ENCODE data around the gene ETV3L. TPM values are rescaled to one million over a fixed set of nuclear protein-coding genes. Genes with fewer than 3 reads are reported as not detected.
A peak's percentile ranks its signal among the peaks of the same experiment; 100 is the strongest.

ETV3L gene
- total and polyA plus RNA-seq, 10 donors: not detected

DNA sequence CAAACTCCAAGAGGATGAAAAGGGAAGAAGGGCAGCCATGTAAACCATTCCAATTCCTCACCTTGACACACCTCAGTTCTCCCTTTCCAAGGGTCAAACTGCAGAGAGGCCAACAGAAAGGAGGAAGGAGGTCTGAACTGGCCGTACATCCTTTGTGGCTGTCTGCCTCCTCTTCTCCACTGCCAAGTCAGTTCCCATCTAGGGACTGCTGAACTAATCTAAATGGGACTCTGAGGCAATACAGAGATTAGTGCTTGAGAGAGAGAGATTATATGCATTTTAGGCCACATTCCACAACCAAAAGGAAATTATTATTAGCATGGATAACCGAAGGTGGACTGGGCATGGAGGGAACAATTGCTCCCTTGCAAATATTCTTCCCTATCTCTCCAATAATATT, 56.8 kb downstream of the ETV3L start:
- intact Hi-C loops (cut with DNase I; ENCODE audit: low total_unique reads): no loop called here
- peak overlapping the region in 2 of 8 donors; percentile 70 to 80 for H3K4me3 ChIP-seq
- DNase-seq: no peak

More for the DNA sequence above, 56.8 kb downstream of the ETV3L start:
- Histone ChIP-seq H3K9me3 (no peaks in the 10 kb centered on the region), H3K36me3 (no peaks in the 10 kb centered on the region), H3K27ac (no peak overlapping the region), H3K27me3 (replicated peaks in 1 of 7) (peaks cover 0 to 55% (median 0%) of the 10 kb centered on the region in 7 donors), H3K4me1 (peaks cover 12 to 73% (median 49%) of the 10 kb centered on the region in 6 donors)
- no peak for TF ChIP-seq POLR2A (IDR thresholded peaks at IDR 0.05)
- TF ChIP-seq, protein P1, sequence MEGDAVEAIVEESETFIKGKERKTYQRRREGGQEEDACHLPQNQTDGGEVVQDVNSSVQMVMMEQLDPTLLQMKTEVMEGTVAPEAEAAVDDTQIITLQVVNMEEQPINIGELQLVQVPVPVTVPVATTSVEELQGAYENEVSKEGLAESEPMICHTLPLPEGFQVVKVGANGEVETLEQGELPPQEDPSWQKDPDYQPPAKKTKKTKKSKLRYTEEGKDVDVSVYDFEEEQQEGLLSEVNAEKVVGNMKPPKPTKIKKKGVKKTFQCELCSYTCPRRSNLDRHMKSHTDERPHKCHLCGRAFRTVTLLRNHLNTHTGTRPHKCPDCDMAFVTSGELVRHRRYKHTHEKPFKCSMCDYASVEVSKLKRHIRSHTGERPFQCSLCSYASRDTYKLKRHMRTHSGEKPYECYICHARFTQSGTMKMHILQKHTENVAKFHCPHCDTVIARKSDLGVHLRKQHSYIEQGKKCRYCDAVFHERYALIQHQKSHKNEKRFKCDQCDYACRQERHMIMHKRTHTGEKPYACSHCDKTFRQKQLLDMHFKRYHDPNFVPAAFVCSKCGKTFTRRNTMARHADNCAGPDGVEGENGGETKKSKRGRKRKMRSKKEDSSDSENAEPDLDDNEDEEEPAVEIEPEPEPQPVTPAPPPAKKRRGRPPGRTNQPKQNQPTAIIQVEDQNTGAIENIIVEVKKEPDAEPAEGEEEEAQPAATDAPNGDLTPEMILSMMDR (IDR thresholded peaks at IDR 0.05 in 8 of 11, conservative IDR thresholded peaks at IDR 0.05 in 3 of 11): no peak
- no peak for TF ChIP-seq POLR2AphosphoS5 (IDR thresholded peaks at IDR 0.05)
- WGBS, 5 donors: 41 to 59% (median 47%) methylated on average over 2 of the region's 2 CpGs

Other genes starting within 250 kb of the ETV3L start
- under 1 TPM in 3 of 7 donors, not detected in 4; 0.09 TPM for gene INSRR, start 240.7 kb downstream of the ETV3L start, total RNA-seq
- under 1 TPM in 1 of 3 donors, not detected in 2; under 0.01 TPM for gene INSRR, start 240.7 kb downstream of the ETV3L start, polyA plus RNA-seq
- 1 to 10 TPM in 1 of 7 donors, under 1 TPM in 3, not detected in 3; 0.18 to 1.4 (median 0.48) TPM for gene NTRK1, start 238.9 kb downstream of the ETV3L start, total RNA-seq
- gene NTRK1, start 238.9 kb downstream of the ETV3L start, polyA plus RNA-seq: under 1 TPM in 2 of 3 donors, not detected in 1; 0.09 to 0.22 TPM
- 10 to 100 TPM; 16.1 to 28.3 (median 24.2) TPM for gene PEAR1, start 206.1 kb downstream of the ETV3L start, total RNA-seq
- gene PEAR1, start 206.1 kb downstream of the ETV3L start, polyA plus RNA-seq: 1 to 10 TPM; 1.4 to 6.2 (median 2.6) TPM
- gene LRRC71, start 179.2 kb downstream of the ETV3L start, total RNA-seq: under 1 TPM in 3 of 7 donors, not detected in 4; 0.13 to 0.47 (median 0.23) TPM
- under 1 TPM; 0.03 to 0.51 (median 0.43) TPM for gene LRRC71, start 179.2 kb downstream of the ETV3L start, polyA plus RNA-seq
- gene ARHGEF11, start 54.1 kb downstream of the ETV3L start, total RNA-seq: 10 to 100 TPM; 28.4 to 65.3 (median 45.5) TPM
- gene ARHGEF11, start 54.1 kb downstream of the ETV3L start, polyA plus RNA-seq: 10 to 100 TPM in 1 of 3 donors, 1 to 10 TPM in 2; 3.4 to 10.2 (median 3.4) TPM
- gene ETV3, start 38.6 kb upstream of the ETV3L start, total RNA-seq: 10 to 100 TPM; 19.3 to 35.9 (median 27.0) TPM
- 1 to 10 TPM; 4.2 to 5.5 (median 5.0) TPM for gene ETV3, start 38.6 kb upstream of the ETV3L start, polyA plus RNA-seq

Data from spleen (tissue), 11 donors.